H1 (cell line): ENCODE data around the gene ZBTB16. TPM values are rescaled to one million over a fixed set of nuclear protein-coding genes. Genes with fewer than 3 reads are reported as not detected.

Source experiments
- CTCF ChIA-PET: fragments of 300-600 bp; sonication (Branson Sonifier 250); formaldehyde crosslinking; loops from one replicate; lab custom pipeline; 2021; ENCODE audit not compliant: partially characterized antibody; lab: Charles Lee
- POLR2A ChIA-PET: fragments of 300-600 bp; sonication (Branson Sonifier 250); formaldehyde crosslinking; loops from one replicate; lab custom pipeline; 2021; ENCODE audit warnings: inconsistent platforms; ENCODE audit not compliant: partially characterized antibody; lab: Charles Lee
- DNase-seq, 2 experiments: peaks; one replicate each; pipeline versions ENCODE4 v3.0.0 to v3.0.0-alpha.2; 2010 to 2022; ENCODE audit warnings: low spot score in 2 of 2, low read depth in 1 of 2, mixed read lengths in 1 of 2
- FAIRE-seq: peaks from 2 replicates; lab custom pipeline; 2011; peaks lifted over from hg19 to GRCh38; lab: Jason Lieb, UNC
- H2AFZ ChIP-seq: 2 replicates; pipeline ENCODE4 v1.8.1; 2012; ENCODE audit warnings: low read length, inconsistent platforms
- H2AK5ac ChIP-seq: 2 replicates; pipeline ENCODE4 v1.6.1; 2013; ENCODE audit warnings: low read depth, low read length
- H2BK120ac ChIP-seq: replicated peaks from 2 replicates; pipeline ENCODE3; 2013; ENCODE audit warnings: low read depth, low read length, inconsistent platforms
- H2BK12ac ChIP-seq: 2 replicates; pipeline ENCODE4 v1.6.1; 2013; ENCODE audit warnings: low read depth, low read length
- H2BK15ac ChIP-seq: 2 replicates; pipeline ENCODE4 v1.6.1; 2013; ENCODE audit warnings: low read length
- H2BK20ac ChIP-seq: 2 replicates; pipeline ENCODE4 v1.6.1; 2013; ENCODE audit warnings: low read length
- H2BK5ac ChIP-seq: 2 replicates; pipeline ENCODE4 v1.6.1; 2013; ENCODE audit warnings: low read depth, low read length
- H3K14ac ChIP-seq: 2 replicates; pipeline ENCODE4 v1.6.1; 2013; ENCODE audit warnings: inconsistent platforms; ENCODE audit not compliant: insufficient read length
- H3K18ac ChIP-seq: 2 replicates; pipeline ENCODE4 v1.6.1; 2013; ENCODE audit warnings: low read length; ENCODE audit errors: extremely low read depth
- H3K23ac ChIP-seq: 2 replicates; pipeline ENCODE4 v1.6.1; 2013; ENCODE audit warnings: inconsistent platforms; ENCODE audit not compliant: insufficient read length
- H3K23me2 ChIP-seq: 2 replicates; pipeline ENCODE4 v1.6.1; 2013; ENCODE audit warnings: low read depth, low read length
- H3K27ac ChIP-seq: 2 replicates; pipeline ENCODE4 v1.6.1; 2011; ENCODE audit warnings: low read depth, low read length, inconsistent platforms
- H3K27me3 ChIP-seq, 4 experiments: replicated peaks in 1 of 4; 1 replicate in 1 of 4; 2 replicates in 3 of 4; pipeline versions ENCODE4 v1.6.1 to v1.8.1; 2011 to 2013; ENCODE audit warnings: low read length in 3 of 4, mild to moderate bottlenecking in 3 of 4, inconsistent platforms in 2 of 4, mixed read lengths in 2 of 4, moderate library complexity in 1 of 4; ENCODE audit not compliant: control insufficient read depth in 3 of 4, insufficient read depth in 3 of 4; ENCODE audit errors: extremely low read depth in 1 of 4
- H3K36me3 ChIP-seq, 4 experiments: 2 replicates each; pipeline versions ENCODE4 v1.6.1 to v1.8.1; 2011 to 2013; ENCODE audit warnings: mild to moderate bottlenecking in 4 of 4, low read length in 3 of 4, moderate library complexity in 2 of 4, control low read depth in 1 of 4, inconsistent platforms in 1 of 4; ENCODE audit not compliant: insufficient read depth in 4 of 4, control insufficient read depth in 2 of 4
- H3K4ac ChIP-seq: replicated peaks from 2 replicates; pipeline ENCODE3; 2013; ENCODE audit warnings: low read length, low read depth, mixed read lengths, inconsistent platforms; ENCODE audit not compliant: insufficient read length
- H3K4me1 ChIP-seq, 4 experiments: replicated peaks in 1 of 4; 1 replicate in 1 of 4; 2 replicates in 3 of 4; pipeline versions ENCODE4 v1.6.1 to v1.8.1; 2011 to 2013; ENCODE audit warnings: low read length in 3 of 4, inconsistent platforms in 2 of 4, mixed read lengths in 1 of 4; ENCODE audit not compliant: insufficient read depth in 4 of 4, control insufficient read depth in 3 of 4
- H3K4me2 ChIP-seq, 2 experiments: 2 replicates each; pipeline versions ENCODE4 v1.6.1 to v1.8.1; 2011 to 2013; ENCODE audit warnings: low read depth in 2 of 2, low read length in 2 of 2, control low read depth in 1 of 2, inconsistent platforms in 1 of 2, mild to moderate bottlenecking in 1 of 2; ENCODE audit not compliant: insufficient read depth in 1 of 2
- H3K4me3 ChIP-seq, 4 experiments: fragments of 200-600, 300-600 bp in 1 of 4; sonication (generic), shearing (Covaris generic), sonication (Bioruptor Twin) in 1 of 4; 2 replicates each; pipeline versions ENCODE4 v1.5.1 to v1.8.1; 2011 to 2016; ENCODE audit warnings: low read length in 4 of 4, low read depth in 3 of 4, control low read depth in 2 of 4, inconsistent platforms in 2 of 4, mild to moderate bottlenecking in 2 of 4, mixed read lengths in 1 of 4, moderate library complexity in 1 of 4; ENCODE audit not compliant: insufficient read depth in 2 of 4; ENCODE audit errors: extremely low read depth in 1 of 4
- H3K56ac ChIP-seq: replicated peaks from 2 replicates; pipeline ENCODE3; 2013; ENCODE audit warnings: low read depth, mild to moderate bottlenecking, mixed read lengths, low read length, inconsistent platforms; ENCODE audit not compliant: insufficient read length
- H3K79me1 ChIP-seq: 2 replicates; pipeline ENCODE4 v1.6.1; 2013; ENCODE audit warnings: low read depth, low read length, control low read depth
- H3K79me2 ChIP-seq, 2 experiments: 2 replicates each; pipeline versions ENCODE4 v1.6.1 to v1.8.1; 2012 to 2013; ENCODE audit warnings: low read length in 2 of 2, mild to moderate bottlenecking in 2 of 2, inconsistent platforms in 1 of 2; ENCODE audit not compliant: insufficient read depth in 2 of 2, control insufficient read depth in 1 of 2
- H3K9ac ChIP-seq, 4 experiments: replicated peaks in 1 of 4; 1 replicate in 1 of 4; 2 replicates in 3 of 4; pipeline versions ENCODE4 v1.6.1 to v1.8.1; 2011 to 2013; ENCODE audit warnings: low read depth in 3 of 4, low read length in 3 of 4, control low read depth in 2 of 4, mild to moderate bottlenecking in 2 of 4, moderate library complexity in 2 of 4, inconsistent platforms in 1 of 4; ENCODE audit errors: extremely low read depth in 1 of 4
- H3K9me3 ChIP-seq, 2 experiments: 2 replicates each; pipeline versions ENCODE4 v1.6.1 to v1.8.1; 2012 to 2013; ENCODE audit warnings: mild to moderate bottlenecking in 2 of 2, moderate library complexity in 2 of 2, control low read depth in 1 of 2, inconsistent platforms in 1 of 2, low read depth in 1 of 2, low read length in 1 of 2, mixed read lengths in 1 of 2; ENCODE audit not compliant: insufficient read depth in 2 of 2
- H4K20me1 ChIP-seq, 2 experiments: replicated peaks in 1 of 2; 2 replicates each; pipeline versions ENCODE3 to v1.8.1; 2011 to 2013; ENCODE audit warnings: inconsistent platforms in 2 of 2, low read length in 2 of 2, mild to moderate bottlenecking in 1 of 2; ENCODE audit not compliant: insufficient read depth in 2 of 2, control insufficient read depth in 1 of 2
- H4K5ac ChIP-seq: 2 replicates; pipeline ENCODE4 v1.6.1; 2013; ENCODE audit warnings: low read length, low read depth, mixed read lengths, inconsistent platforms; ENCODE audit not compliant: insufficient read length
- H4K8ac ChIP-seq: 2 replicates; pipeline ENCODE4 v1.8.0; 2013; ENCODE audit warnings: mild to moderate bottlenecking, moderate library complexity, low read length, inconsistent platforms; ENCODE audit not compliant: insufficient read depth; ENCODE audit errors: extremely low read depth
- H4K91ac ChIP-seq: replicated peaks from 2 replicates; pipeline ENCODE3; 2013; ENCODE audit warnings: low read length, mixed read lengths, inconsistent platforms; ENCODE audit not compliant: insufficient read length
- CBX5 ChIP-seq: fragments of 300-800, 300-1000 bp; sonication (generic); IDR thresholded peaks from 2 replicates; pipeline ENCODE4 v1.7.1; 2016; ENCODE audit warnings: antibody characterized with exemption, low read length, low read depth
- EP300 ChIP-seq, 2 experiments: IDR thresholded peaks; 1 replicate in 1 of 2; 2 replicates in 1 of 2; pipeline ENCODE4 v1.6.1; 2011 to 2012; ENCODE audit warnings: low read depth in 2 of 2, low read length in 2 of 2, mild to moderate bottlenecking in 2 of 2, borderline replicate concordance in 1 of 2, inconsistent platforms in 1 of 2, moderate library complexity in 1 of 2
- EZH2 ChIP-seq: fragments of 200-600 bp; sonication (generic); IDR thresholded peaks from 2 replicates; pipeline ENCODE4 v1.7.1; 2012; ENCODE audit warnings: low read depth, mild to moderate bottlenecking, moderate library complexity, low read length, inconsistent platforms; ENCODE audit not compliant: severe bottlenecking
- HDAC6 ChIP-seq: IDR thresholded peaks from one replicate; pipeline ENCODE4 v1.7.1; 2012; ENCODE audit warnings: low read depth, mild to moderate bottlenecking, inconsistent platforms, low read length, moderate library complexity
- RAD21 ChIP-seq, 2 experiments: IDR thresholded peaks in 1 of 2; conservative IDR thresholded peaks in 1 of 2; 2 replicates each; pipeline ENCODE4 v1.6.1; 2011; ENCODE audit warnings: low read depth in 2 of 2, low read length in 2 of 2, improper control_type of control experiment in 1 of 2, inconsistent platforms in 1 of 2, mild to moderate bottlenecking in 1 of 2, moderate library complexity in 1 of 2
- SIRT6 ChIP-seq: IDR thresholded peaks from one replicate; pipeline ENCODE4 v1.7.1; 2012; ENCODE audit warnings: low read length, inconsistent platforms
- SRF ChIP-seq: IDR thresholded peaks from 2 replicates; pipeline ENCODE4 v1.6.1; 2011; ENCODE audit warnings: mild to moderate bottlenecking, low read depth, low read length, moderate library complexity
- TAF1 ChIP-seq: IDR thresholded peaks from 2 replicates; pipeline ENCODE4 v1.6.1; 2011; ENCODE audit warnings: mild to moderate bottlenecking, low read depth, low read length
- WGBS, 2 experiments: shearing (Covaris generic) in 1 of 2; methylation state at CpG; one replicate each; pipeline versions ENCODE4 v1.1.6 to v1.1.7; 2013 to 2015; ENCODE audit warnings: low lambda C conversion rate in 2 of 2, mixed read lengths in 2 of 2, inconsistent platforms in 1 of 2, low coverage in 1 of 2, missing lambda C conversion rate in 1 of 2; ENCODE audit not compliant: insufficient replicate concordance in 2 of 2, insufficient coverage in 1 of 2, insufficient read length in 1 of 2; ENCODE audit errors: extremely low coverage in 1 of 2, missing lambda C conversion rate in 1 of 2; 5-methylcytosine and 5-hydroxymethylcytosine counted together
- polyA plus RNA-seq, 7 experiments: library from polyadenylated mRNA; depleted of rRNA in 3 of 7; stranded (reverse) in 5 of 7; unstranded in 2 of 7; fragments of >200 nt in 5 of 7; fragments of 200-250 nt in 2 of 7; gene quantifications; 1 replicate in 5 of 7; 2 replicates in 1 of 7; 4 replicates in 1 of 7; pipeline versions ENCODE4 v1.2.1 to v1.2.3, GENCODE V29; 2011 to 2013; ENCODE audit warnings: missing spikeins in 2 of 7, mixed read lengths in 2 of 7
- total RNA-seq: library from RNA; stranded (reverse); fragmentation: NEBNext Ultra II Directional; extraction: Animal tissue kit (Norgen Biotek cat#: 25700); gene quantifications from 2 replicates; pipeline ENCODE4 v1.2.1, GENCODE V29; 2021

Gene ZBTB16
- total and polyA plus RNA-seq, 2 of the 8 experiments (the other 6 are each of a cell fraction or from before 2014, with no cell fraction given), result 0.12 to 0.61 TPM

DNA sequence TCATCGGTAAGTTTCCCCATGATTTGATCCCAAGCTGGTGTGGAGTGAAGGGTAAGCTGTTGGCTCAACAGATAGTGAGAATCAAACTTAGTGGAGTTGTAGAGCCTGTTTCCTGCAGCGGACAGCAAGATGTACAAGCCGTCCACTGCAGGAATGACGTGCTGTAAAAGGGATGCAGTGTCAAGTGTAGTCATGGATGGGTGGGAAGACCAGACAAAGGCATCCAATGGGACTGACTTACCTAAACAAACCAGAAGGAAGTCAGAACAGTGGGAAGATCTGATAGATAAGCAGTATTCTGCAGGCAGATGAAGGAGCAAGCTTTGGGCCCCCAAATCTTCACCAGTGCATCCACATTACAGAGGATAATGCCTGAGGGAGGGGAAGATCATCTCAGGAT, 8.8 kb downstream of the ZBTB16 start:
- 99% methylated on average over 4 of the region's 4 CpGs; no CpG with 5 or more reads in 1 of the 2 experiments for WGBS, 2 experiments
- POLR2A ChIA-PET, result interaction anchor here (0.7 kb wide), 1 partner anchor 98 kb away, joined by 4 read pairs; no protein-coding TSS in a partner anchor
- Histone ChIP-seq H3K4me3 (no peak overlapping the region), H3K9me3 (no peaks in the 10 kb centered on the region), H2BK20ac (no peak overlapping the region), H3K79me1 (no peaks in the 10 kb centered on the region), H4K8ac (no peak overlapping the region)
- no peak for TF ChIP-seq EP300 (IDR thresholded peaks at IDR 0.05; ENCODE audit: borderline replicate concordance in 1 of 2, low read depth in 2 of 2, low read length in 2 of 2)
- TF ChIP-seq RAD21 (IDR thresholded peaks at IDR 0.05 in 1 of 2, conservative IDR thresholded peaks at IDR 0.05 in 1 of 2; ENCODE audit: low read depth in 2 of 2, low read length in 2 of 2), result no peak
- no peak for TF ChIP-seq SRF
- no peak for TF ChIP-seq HDAC6
- no peak for TF ChIP-seq CBX5
- TF ChIP-seq TAF1, result no peak
- no peak for TF ChIP-seq SIRT6
- no peak for TF ChIP-seq EZH2
- TF ChIP-seq, all 59 proteins: peak for 0
- no peak overlapping the region for H3K4me2 ChIP-seq
- no peak overlapping the region for H2AK5ac ChIP-seq
- no peak for FAIRE-seq
- no peak overlapping the region for H3K9ac ChIP-seq
- CTCF ChIA-PET, result interaction anchor here (0.7 to 1.5 kb wide), 7 partner anchors 10 to 192 kb away, joined by 3 to 4 read pairs (median 3); no protein-coding TSS in a partner anchor
- no peaks in the 10 kb centered on the region for H3K4me1 ChIP-seq
- no peaks in the 10 kb centered on the region for H3K79me2 ChIP-seq
- H3K23ac ChIP-seq, result no peak overlapping the region
- H3K27me3 ChIP-seq, result peaks cover under 1 to 18% (median 15%) of the 10 kb centered on the region in 4 experiments; a peak in 6 of 7 replicates
- H2AFZ ChIP-seq, result no peak overlapping the region
- H3K4ac ChIP-seq, result no peak overlapping the region
- H2BK5ac ChIP-seq, result no peak overlapping the region
- H3K14ac ChIP-seq, result no peak overlapping the region
- H2BK12ac ChIP-seq, result no peak overlapping the region
- no peak overlapping the region for H2BK120ac ChIP-seq
- no peak overlapping the region for H2BK15ac ChIP-seq
- no peak overlapping the region for H3K27ac ChIP-seq
- no peak overlapping the region for H4K5ac ChIP-seq
- no peak for DNase-seq
- H4K91ac ChIP-seq, result no peak overlapping the region
- H3K56ac ChIP-seq, result no peak overlapping the region
- H4K20me1 ChIP-seq, result peaks cover 0 to 3% of the 10 kb centered on the region in 2 experiments
- no peaks in the 10 kb centered on the region for H3K23me2 ChIP-seq
- H3K36me3 ChIP-seq, result no peaks in the 10 kb centered on the region
- no peak overlapping the region for H3K18ac ChIP-seq
